OCI-LY7 (cell line): ENCODE measurements around the gene ACP1. TPM values are rescaled to one million over a fixed set of nuclear protein-coding genes. Genes with fewer than 3 reads are reported as not detected.

ENCODE experiments used
- BruUV-seq: library from RNA; stranded (reverse); fragments of 400-500 nt; replicated peaks from 2 replicates; lab custom pipeline; 2021; lab: Mats Ljungman, UMichigan
- CTCF ChIA-PET: fragments of 300-600 bp; sonication (Branson Sonifier 250); formaldehyde crosslinking; loops from one replicate; lab custom pipeline; 2022; ENCODE audit warnings: antibody characterized with exemption; ENCODE audit not compliant: unreplicated experiment; lab: Charles Lee
- POLR2A ChIA-PET: fragments of 300-600 bp; sonication (Branson Sonifier 250); formaldehyde crosslinking; loops from one replicate; lab custom pipeline; 2022; ENCODE audit warnings: antibody characterized with exemption; lab: Charles Lee
- DNase-seq: peaks from one replicate; pipeline ENCODE4 v3.0.0-alpha.2; 2015; ENCODE audit warnings: low spot score
- H2AFZ ChIP-seq: fragments of 200-600 bp; sonication (generic), shearing (Covaris generic); 2 replicates; pipeline ENCODE4 v1.6.1; 2014; ENCODE audit warnings: mild to moderate bottlenecking, antibody characterized with exemption, low read length, moderate library complexity
- H3K27ac ChIP-seq: fragments of 200-600 bp; sonication (generic); 2 replicates; pipeline ENCODE4 v1.5.1; 2014; ENCODE audit warnings: mixed run types, low read depth, mild to moderate bottlenecking, moderate library complexity, low read length, inconsistent platforms; ENCODE audit not compliant: poor library complexity, severe bottlenecking
- H3K36me3 ChIP-seq: fragments of 200-600 bp; sonication (generic); 2 replicates; pipeline ENCODE4 v1.6.1; 2014; ENCODE audit warnings: mild to moderate bottlenecking, antibody characterized with exemption, low read length, moderate library complexity, mixed read lengths; ENCODE audit not compliant: insufficient read depth
- H3K4me1 ChIP-seq: fragments of 200-600 bp; sonication (generic); 2 replicates; pipeline ENCODE4 v1.5.1; 2014; ENCODE audit warnings: mild to moderate bottlenecking, low read length; ENCODE audit not compliant: insufficient read depth, poor library complexity, severe bottlenecking
- H3K4me2 ChIP-seq: fragments of 200-600 bp; sonication (generic); 2 replicates; pipeline ENCODE4 v1.6.1; 2014; ENCODE audit warnings: mild to moderate bottlenecking, low read length
- H3K4me3 ChIP-seq: fragments of 200-600 bp; sonication (generic); 2 replicates; pipeline ENCODE4 v1.5.1; 2014; ENCODE audit warnings: mild to moderate bottlenecking, low read depth, low read length; ENCODE audit not compliant: poor library complexity, severe bottlenecking
- H3K79me2 ChIP-seq: fragments of 200-600 bp; sonication (generic); 2 replicates; pipeline ENCODE4 v1.6.1; 2016; ENCODE audit warnings: low read depth, mild to moderate bottlenecking, low read length, moderate library complexity, mixed read lengths; ENCODE audit not compliant: insufficient read depth
- H3K9me2 ChIP-seq: fragments of 200-600 bp; sonication (generic); 2 replicates; pipeline ENCODE4 v1.6.1; 2016; ENCODE audit warnings: mild to moderate bottlenecking, low read length, mixed read lengths; ENCODE audit not compliant: insufficient read depth
- H3K9me3 ChIP-seq: fragments of 200-600 bp; sonication (generic); 2 replicates; pipeline ENCODE4 v1.6.1; 2014; ENCODE audit warnings: mild to moderate bottlenecking, mixed run types, low read length, mixed read lengths
- H4K20me1 ChIP-seq: fragments of 200-600 bp; sonication (generic); 2 replicates; pipeline ENCODE4 v1.6.1; 2014; ENCODE audit warnings: mild to moderate bottlenecking, antibody characterized with exemption, low read length, moderate library complexity, mixed read lengths; ENCODE audit not compliant: insufficient read depth
- EZH2phosphoT487 ChIP-seq: fragments of 200-600 bp; sonication (generic); IDR thresholded peaks from 2 replicates; pipeline ENCODE4 v1.6.1; 2018; ENCODE audit warnings: low read depth, borderline replicate concordance, mild to moderate bottlenecking, mixed run types, antibody characterized with exemption, low read length, moderate library complexity, mixed read lengths
- intact Hi-C: fragments of 100-400 bp; cut with micrococcal nuclease; formaldehyde crosslinking; loops from one replicate; pipeline ENCODE4 v1.10.0; 2022; ENCODE audit not compliant: unreplicated experiment
- total RNA-seq, 2 experiments: library from RNA; depleted of rRNA in 1 of 2; stranded (reverse); fragments of >200 nt in 1 of 2; shearing (Covaris generic) in 1 of 2; gene quantifications; 2 replicates each; pipeline ENCODE4 v1.2.3, GENCODE V29; 2014 to 2022
- TF ChIP-seq, protein P1 (sequence below): fragments of 200-600 bp; sonication (generic); conservative IDR thresholded peaks from 2 replicates; pipeline ENCODE4 v1.5.1; 2014; ENCODE audit warnings: mild to moderate bottlenecking, antibody characterized with exemption, low read length, moderate library complexity, mixed read lengths

The ACP1 gene
- total RNA-seq, 2 experiments from 2014 or later, result 99.0 to 124 TPM

DNA sequence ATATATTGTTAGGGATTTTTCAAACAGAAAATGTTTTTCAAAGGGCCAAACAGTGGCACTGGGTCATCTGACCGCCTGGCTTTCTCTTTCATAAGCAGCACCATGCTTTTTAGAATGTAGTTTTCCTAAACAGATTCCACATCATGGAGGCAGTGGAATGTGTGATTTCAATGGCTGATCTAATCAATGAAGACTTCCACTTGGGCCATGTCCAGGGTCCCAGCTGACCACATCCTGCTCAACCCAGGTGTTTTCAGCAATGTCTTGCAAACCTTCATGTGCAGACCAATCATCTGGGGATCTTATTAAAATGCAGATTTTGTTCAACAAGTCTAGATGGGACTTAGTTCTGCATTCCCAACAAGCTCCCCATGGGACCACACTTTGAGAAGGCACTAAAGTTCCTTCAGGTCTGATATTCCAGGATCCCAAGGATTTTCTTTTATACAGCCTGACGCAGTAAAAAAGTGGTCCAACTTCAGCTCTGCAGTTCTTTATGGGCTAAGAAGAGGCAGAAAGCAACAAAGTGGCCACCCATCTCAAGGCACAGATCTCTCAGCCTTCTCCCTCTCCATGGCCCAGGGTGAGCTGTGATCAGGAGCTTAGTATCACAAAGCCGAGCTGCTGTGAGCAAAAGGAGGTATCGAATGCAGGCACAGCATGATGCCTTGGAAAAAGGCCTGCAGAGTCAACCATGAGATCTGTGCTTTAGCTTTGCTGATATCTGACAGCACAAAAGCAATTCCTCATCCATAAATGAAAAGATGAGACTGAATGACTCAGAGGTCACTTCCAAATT is 19.4 kb downstream of the ACP1 start:
- Histone ChIP-seq H3K27ac (no peak overlapping the region), H3K4me2 (no peak overlapping the region), H3K9me2 (no peaks in the 10 kb centered on the region), H3K9me3 (no peaks in the 10 kb centered on the region), H3K36me3 (peaks cover 44% of the 10 kb centered on the region), H3K79me2 (no peaks in the 10 kb centered on the region), H3K4me3 (no peak overlapping the region), H2AFZ (no peak overlapping the region), H4K20me1 (no peaks in the 10 kb centered on the region), H3K4me1 (no peaks in the 10 kb centered on the region)
- no peak for DNase-seq
- intact Hi-C loops, result no loop called here
- ChIA-PET POLR2A (no interaction called here), CTCF (no interaction called here)
- no TSS peak for BruUV-seq
- TF ChIP-seq, protein P1, sequence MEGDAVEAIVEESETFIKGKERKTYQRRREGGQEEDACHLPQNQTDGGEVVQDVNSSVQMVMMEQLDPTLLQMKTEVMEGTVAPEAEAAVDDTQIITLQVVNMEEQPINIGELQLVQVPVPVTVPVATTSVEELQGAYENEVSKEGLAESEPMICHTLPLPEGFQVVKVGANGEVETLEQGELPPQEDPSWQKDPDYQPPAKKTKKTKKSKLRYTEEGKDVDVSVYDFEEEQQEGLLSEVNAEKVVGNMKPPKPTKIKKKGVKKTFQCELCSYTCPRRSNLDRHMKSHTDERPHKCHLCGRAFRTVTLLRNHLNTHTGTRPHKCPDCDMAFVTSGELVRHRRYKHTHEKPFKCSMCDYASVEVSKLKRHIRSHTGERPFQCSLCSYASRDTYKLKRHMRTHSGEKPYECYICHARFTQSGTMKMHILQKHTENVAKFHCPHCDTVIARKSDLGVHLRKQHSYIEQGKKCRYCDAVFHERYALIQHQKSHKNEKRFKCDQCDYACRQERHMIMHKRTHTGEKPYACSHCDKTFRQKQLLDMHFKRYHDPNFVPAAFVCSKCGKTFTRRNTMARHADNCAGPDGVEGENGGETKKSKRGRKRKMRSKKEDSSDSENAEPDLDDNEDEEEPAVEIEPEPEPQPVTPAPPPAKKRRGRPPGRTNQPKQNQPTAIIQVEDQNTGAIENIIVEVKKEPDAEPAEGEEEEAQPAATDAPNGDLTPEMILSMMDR, result no peak
- TF ChIP-seq EZH2phosphoT487, result no peak

DNA sequence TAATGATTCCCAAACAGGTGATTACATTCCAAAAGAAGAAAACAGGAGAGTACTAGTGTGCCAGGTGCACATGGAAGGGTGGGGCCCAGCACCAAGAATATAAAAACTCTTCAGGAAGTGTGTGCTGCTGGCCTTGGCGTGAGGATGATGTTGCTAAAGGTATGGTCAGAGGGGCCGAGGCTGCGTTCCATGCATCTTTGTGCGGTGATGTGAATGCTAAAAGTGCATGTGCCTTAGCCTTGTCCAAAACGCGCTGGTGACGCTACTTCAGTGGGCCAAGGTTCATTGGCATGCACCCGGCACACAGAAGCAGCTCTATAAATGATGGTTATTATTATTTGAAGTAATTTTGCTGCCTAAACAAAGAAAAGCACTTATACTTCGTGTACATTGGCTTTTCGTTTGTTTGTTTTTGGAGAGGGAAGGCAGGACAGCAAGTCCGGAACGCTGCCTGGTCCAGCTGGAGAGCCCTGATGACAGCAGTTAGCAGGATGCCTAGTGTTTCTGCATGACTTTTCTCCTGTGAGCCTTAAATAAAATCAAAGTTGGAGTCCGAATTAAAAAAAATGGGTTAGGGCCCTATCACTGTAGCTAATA is 20.2 kb downstream of the ACP1 start:
- TF ChIP-seq, protein P1, result no peak
- TF ChIP-seq EZH2phosphoT487, result no peak
- DNase-seq, result no peak
- peaks cover 36% of the 10 kb centered on the region for H3K36me3 ChIP-seq
- intact Hi-C loops, result no loop called here
- no peak overlapping the region for H2AFZ ChIP-seq
- no peaks in the 10 kb centered on the region for H4K20me1 ChIP-seq
- H3K9me3 ChIP-seq, result no peaks in the 10 kb centered on the region
- H3K79me2 ChIP-seq, result no peaks in the 10 kb centered on the region
- no peak overlapping the region for H3K27ac ChIP-seq
- no TSS peak for BruUV-seq
- ChIA-PET CTCF (no interaction called here), POLR2A (interaction anchor here (1.6 kb wide), 1 partner anchor 9 kb away, joined by 4 read pairs; no protein-coding TSS in a partner anchor)
- H3K4me1 ChIP-seq, result no peaks in the 10 kb centered on the region
- H3K4me3 ChIP-seq, result no peak overlapping the region
- no peaks in the 10 kb centered on the region for H3K9me2 ChIP-seq
- no peak overlapping the region for H3K4me2 ChIP-seq

GRCh38 chr2:285531-285930 is 20.8 kb downstream of the ACP1 start:
- no peak overlapping the region for H2AFZ ChIP-seq

More at GRCh38 chr2:285531-285930, 20.8 kb downstream of the ACP1 start:
- H3K36me3 ChIP-seq, result peaks cover 30% of the 10 kb centered on the region
- H3K4me3 ChIP-seq, result no peak overlapping the region
- CTCF ChIA-PET, result no interaction called here
- no peak for DNase-seq
- H3K4me2 ChIP-seq, result no peak overlapping the region
- no peak overlapping the region for H3K27ac ChIP-seq
- H4K20me1 ChIP-seq, result no peaks in the 10 kb centered on the region
- no TSS peak for BruUV-seq
- TF ChIP-seq, protein P1, result no peak
- TF ChIP-seq EZH2phosphoT487, result no peak
- intact Hi-C loops, result no loop called here
- no peaks in the 10 kb centered on the region for H3K79me2 ChIP-seq
- no peaks in the 10 kb centered on the region for H3K4me1 ChIP-seq
- H3K9me2 ChIP-seq, result no peaks in the 10 kb centered on the region
- H3K9me3 ChIP-seq, result no peaks in the 10 kb centered on the region
- POLR2A ChIA-PET, result interaction anchor here (1.6 kb wide), 1 partner anchor 9 kb away, joined by 4 read pairs; no protein-coding TSS in a partner anchor
